Mesendoderm (in vitro differentiated cells): ENCODE measurements around the gene USP31.

Experiments
- DNase-seq: peaks from one replicate; pipeline ENCODE4 v3.0.0; 2013
- H2AK5ac ChIP-seq: 2 replicates; pipeline ENCODE4 v1.6.1; 2013; ENCODE audit warnings: low read length, inconsistent platforms
- H2BK120ac ChIP-seq: 2 replicates; pipeline ENCODE4 v1.6.1; 2013; ENCODE audit warnings: low read depth, mild to moderate bottlenecking, low read length, moderate library complexity, mixed read lengths
- H2BK15ac ChIP-seq: replicated peaks from 2 replicates; pipeline ENCODE4 v1.6.1; 2013; ENCODE audit warnings: low read depth, mild to moderate bottlenecking, moderate library complexity
- H2BK5ac ChIP-seq: 2 replicates; pipeline ENCODE4 v1.6.1; 2013; ENCODE audit warnings: low read length, inconsistent platforms
- H3K18ac ChIP-seq: 2 replicates; pipeline ENCODE4 v1.6.1; 2013; ENCODE audit warnings: mild to moderate bottlenecking, low read length, mixed read lengths
- H3K23ac ChIP-seq: one replicate; pipeline ENCODE4 v1.6.1; 2013; ENCODE audit warnings: low read length
- H3K27ac ChIP-seq: 2 replicates; pipeline ENCODE4 v1.5.1; 2013; ENCODE audit warnings: low read depth, mild to moderate bottlenecking, inconsistent platforms, low read length, moderate library complexity
- H3K27me3 ChIP-seq: 2 replicates; pipeline ENCODE4 v1.6.1; 2013; ENCODE audit warnings: low read length, control low read depth, mild to moderate bottlenecking, inconsistent platforms; ENCODE audit not compliant: insufficient read depth, poor library complexity
- H3K36me3 ChIP-seq: 2 replicates; pipeline ENCODE4 v1.6.1; 2013; ENCODE audit warnings: low read length, inconsistent platforms; ENCODE audit not compliant: control insufficient read depth, insufficient read depth
- H3K4ac ChIP-seq: one replicate; pipeline ENCODE4 v1.6.1; 2013; ENCODE audit warnings: low read depth, mild to moderate bottlenecking, low read length, moderate library complexity
- H3K4me1 ChIP-seq: 2 replicates; pipeline ENCODE4 v1.6.1; 2013; ENCODE audit warnings: low read depth, low read length, inconsistent platforms; ENCODE audit not compliant: control insufficient read depth
- H3K4me2 ChIP-seq: 2 replicates; pipeline ENCODE4 v1.6.1; 2013; ENCODE audit warnings: low read length
- H3K4me3 ChIP-seq: 2 replicates; pipeline ENCODE4 v1.5.1; 2013; ENCODE audit warnings: mild to moderate bottlenecking, low read length
- H3K56ac ChIP-seq: one replicate; pipeline ENCODE4 v1.6.1; 2013; ENCODE audit warnings: low read length
- H3K79me1 ChIP-seq: 2 replicates; pipeline ENCODE4 v1.6.1; 2013; ENCODE audit warnings: low read length, inconsistent platforms
- H3K79me2 ChIP-seq: 2 replicates; pipeline ENCODE4 v1.6.1; 2013; ENCODE audit warnings: mild to moderate bottlenecking, low read length; ENCODE audit not compliant: control insufficient read depth, insufficient read depth
- H3K9ac ChIP-seq: 2 replicates; pipeline ENCODE4 v1.6.1; 2013; ENCODE audit warnings: low read length, inconsistent platforms
- H4K5ac ChIP-seq: one replicate; pipeline ENCODE4 v1.6.1; 2013; ENCODE audit warnings: low read length
- H4K8ac ChIP-seq: one replicate; pipeline ENCODE4 v1.6.1; 2013; ENCODE audit warnings: low read depth, mild to moderate bottlenecking, control low read depth, low read length, moderate library complexity
- WGBS: extraction: QIAGEN DNeasy Blood & Tissue Kit; methylation state at CpG from one replicate; pipeline ENCODE4 v1.1.7; 2013; ENCODE audit warnings: low lambda C conversion rate, missing lambda C conversion rate; ENCODE audit not compliant: insufficient coverage; ENCODE audit errors: extremely low coverage; 5-methylcytosine and 5-hydroxymethylcytosine counted together

The USP31 gene

GRCh38 chr16:23062524-23062923 is 86.7 kb downstream of the USP31 start:
- H3K27ac ChIP-seq, result no peak overlapping the region
- no peak overlapping the region for H4K8ac ChIP-seq
- no peak overlapping the region for H3K9ac ChIP-seq
- H2BK5ac ChIP-seq, result no peak overlapping the region
- no peak overlapping the region for H2AK5ac ChIP-seq
- no peak overlapping the region for H2BK15ac ChIP-seq
- H3K27me3 ChIP-seq, result no peaks in the 10 kb centered on the region
- H3K4ac ChIP-seq, result no peak overlapping the region
- H2BK120ac ChIP-seq, result no peak overlapping the region
- DNase-seq, result no peak
- H3K36me3 ChIP-seq, result no peaks in the 10 kb centered on the region
- H3K18ac ChIP-seq, result no peak overlapping the region
- H3K4me1 ChIP-seq, result no peaks in the 10 kb centered on the region
- WGBS, result no CpG with 5 or more reads among the region's 5 CpGs
- H3K79me2 ChIP-seq, result no peaks in the 10 kb centered on the region
- H3K56ac ChIP-seq, result no peak overlapping the region
- no peak overlapping the region for H3K4me2 ChIP-seq
- no peaks in the 10 kb centered on the region for H3K79me1 ChIP-seq
- no peak overlapping the region for H3K4me3 ChIP-seq
- H3K23ac ChIP-seq, result no peak overlapping the region
- H4K5ac ChIP-seq, result no peak overlapping the region

- no peaks in the 10 kb centered on the region for H3K79me1 ChIP-seq
- H2BK120ac ChIP-seq, result no peak overlapping the region
- no peaks in the 10 kb centered on the region for H3K4me1 ChIP-seq
- no peak overlapping the region for H4K8ac ChIP-seq
- no peak for DNase-seq
- no peak overlapping the region for H2AK5ac ChIP-seq
- no peak overlapping the region for H3K23ac ChIP-seq
- H3K27me3 ChIP-seq, result no peaks in the 10 kb centered on the region
- no peak overlapping the region for H3K4me3 ChIP-seq
- no peak overlapping the region for H3K56ac ChIP-seq
- H3K4me2 ChIP-seq, result no peak overlapping the region
- WGBS, result no CpG with 5 or more reads among the region's 7 CpGs
- no peak overlapping the region for H3K18ac ChIP-seq
- no peak overlapping the region for H2BK5ac ChIP-seq
- H3K36me3 ChIP-seq, result no peaks in the 10 kb centered on the region
- no peaks in the 10 kb centered on the region for H3K79me2 ChIP-seq
- H3K27ac ChIP-seq, result no peak overlapping the region
- H2BK15ac ChIP-seq, result no peak overlapping the region
- H3K4ac ChIP-seq, result no peak overlapping the region
- no peak overlapping the region for H4K5ac ChIP-seq
- no peak overlapping the region for H3K9ac ChIP-seq
Observed at GRCh38 chr16:23061669-23062068, 87.6 kb downstream of the USP31 start.

GRCh38 chr16:23060458-23061320 is 88.6 kb downstream of the USP31 start:
- Histone ChIP-seq H4K8ac (no peak overlapping the region), H3K9ac (no peak overlapping the region), H3K4me3 (no peak overlapping the region), H4K5ac (no peak overlapping the region), H2BK15ac (no peak overlapping the region), H2BK120ac (no peak overlapping the region), H3K4me2 (no peak overlapping the region), H3K36me3 (no peaks in the 10 kb centered on the region), H3K4ac (no peak overlapping the region), H3K56ac (no peak overlapping the region), H3K4me1 (no peaks in the 10 kb centered on the region), H2BK5ac (no peak overlapping the region), H3K27me3 (no peaks in the 10 kb centered on the region), H3K18ac (no peak overlapping the region), H3K79me2 (no peaks in the 10 kb centered on the region), H3K27ac (no peak overlapping the region), H2AK5ac (no peak overlapping the region), H3K23ac (no peak overlapping the region), H3K79me1 (no peaks in the 10 kb centered on the region)
- peak; percentile 69 for DNase-seq
- no CpG with 5 or more reads among the region's 9 CpGs for WGBS

- H4K8ac ChIP-seq, result no peak overlapping the region
- H3K9ac ChIP-seq, result no peak overlapping the region
- no peak overlapping the region for H3K23ac ChIP-seq
- no peak overlapping the region for H4K5ac ChIP-seq
- no peak overlapping the region for H2AK5ac ChIP-seq
- no peak overlapping the region for H3K27ac ChIP-seq
- no peaks in the 10 kb centered on the region for H3K4me1 ChIP-seq
- H3K4me3 ChIP-seq, result no peak overlapping the region
- no peak overlapping the region for H2BK15ac ChIP-seq
- WGBS, result no CpG with 5 or more reads among the region's 5 CpGs
- no peak overlapping the region for H3K4me2 ChIP-seq
- no peak overlapping the region for H2BK120ac ChIP-seq
- no peaks in the 10 kb centered on the region for H3K79me1 ChIP-seq
- no peaks in the 10 kb centered on the region for H3K36me3 ChIP-seq
- H3K56ac ChIP-seq, result no peak overlapping the region
- no peak for DNase-seq
- H3K18ac ChIP-seq, result no peak overlapping the region
- no peak overlapping the region for H3K4ac ChIP-seq
- no peak overlapping the region for H2BK5ac ChIP-seq
- H3K79me2 ChIP-seq, result no peaks in the 10 kb centered on the region
- no peaks in the 10 kb centered on the region for H3K27me3 ChIP-seq
Observed at GRCh38 chr16:23059433-23059832, 89.8 kb downstream of the USP31 start.

GRCh38 chr16:23058576-23058975 is 90.7 kb downstream of the USP31 start:
- no CpG with 5 or more reads among the region's 4 CpGs for WGBS

More at GRCh38 chr16:23058576-23058975, 90.7 kb downstream of the USP31 start:
- Histone ChIP-seq H3K4me1 (no peaks in the 10 kb centered on the region), H4K5ac (no peak overlapping the region), H2BK5ac (no peak overlapping the region), H2BK15ac (no peak overlapping the region), H3K4me2 (no peak overlapping the region), H2BK120ac (no peak overlapping the region), H3K18ac (no peak overlapping the region), H3K4ac (no peak overlapping the region), H3K27ac (no peak overlapping the region), H3K27me3 (no peaks in the 10 kb centered on the region), H3K23ac (no peak overlapping the region), H3K4me3 (no peak overlapping the region), H3K56ac (no peak overlapping the region), H2AK5ac (no peak overlapping the region), H3K36me3 (no peaks in the 10 kb centered on the region), H3K79me1 (no peaks in the 10 kb centered on the region), H3K79me2 (no peaks in the 10 kb centered on the region), H3K9ac (no peak overlapping the region), H4K8ac (no peak overlapping the region)
- DNase-seq, result no peak
